Measurements from ENCODE around the gene ST6GALNAC3. TPM values are rescaled to one million over a fixed set of nuclear protein-coding genes. Genes with fewer than 3 reads are reported as not detected.

The ST6GALNAC3 gene
- polyA plus RNA-seq, 1 donor (not counting 4 experiments of a cell fraction or from before 2014, with no cell fraction given) = 0.08 TPM

DNA sequence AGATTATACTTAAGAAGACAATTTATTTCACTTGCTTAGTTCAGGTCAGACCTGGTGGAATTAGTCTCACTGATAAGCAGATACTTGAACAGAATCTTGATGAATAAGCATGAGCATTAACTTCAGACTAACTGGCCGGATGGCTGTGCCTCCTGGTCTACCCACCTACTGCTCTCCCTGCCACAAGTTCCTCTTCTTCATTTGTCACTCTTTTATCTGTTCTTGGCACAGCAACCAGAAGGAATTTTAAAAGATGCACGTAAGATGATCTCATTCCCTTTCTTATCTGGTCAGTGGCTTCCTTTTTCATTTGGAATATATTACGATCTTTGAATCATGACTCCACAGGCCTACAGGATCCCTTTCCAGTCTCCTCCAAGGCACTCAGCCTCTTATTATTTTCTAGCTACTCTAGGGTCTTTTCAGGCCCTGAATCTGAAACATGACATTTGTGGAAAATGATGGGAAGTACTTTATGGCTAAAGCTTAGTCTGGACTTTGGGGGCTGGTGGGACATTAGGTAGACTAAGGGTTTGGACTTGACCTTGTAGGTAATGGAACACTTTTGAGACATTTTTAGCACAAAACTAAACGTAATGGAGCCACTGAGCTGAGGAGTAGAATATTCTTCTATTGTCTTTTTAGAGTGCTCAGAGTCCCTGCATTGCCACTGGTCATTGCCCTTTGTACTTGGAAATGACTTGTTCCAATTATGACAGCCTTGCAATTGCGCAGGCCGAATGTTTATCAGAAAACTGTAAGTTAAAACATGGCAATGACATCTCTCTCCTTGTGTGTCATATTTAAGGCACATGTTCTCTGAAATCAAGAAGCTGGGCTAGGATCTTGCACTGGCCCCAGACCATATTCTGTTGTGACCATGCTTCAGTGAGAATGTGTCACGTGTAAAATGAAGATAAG, 16.0 kb downstream of the ST6GALNAC3 start:
- FAIRE-seq = no peak
- Histone ChIP-seq H4K20me1 (ENCODE audit: control insufficient read depth, extremely low read depth, insufficient read depth, low read length) (no peaks in the 10 kb centered on the region), H3K4me3 (ENCODE audit: control insufficient read depth in 2 of 3, extremely low read depth in 1 of 3, insufficient read depth in 2 of 3, low read depth in 1 of 3, low read length in 3 of 3) (no peak overlapping the region), H3K79me2 (ENCODE audit: control insufficient read depth, insufficient read depth, low read length) (no peaks in the 10 kb centered on the region), H3K36me3 (ENCODE audit: control insufficient read depth in 2 of 2, extremely low read depth in 1 of 2, insufficient read depth in 2 of 2, low read length in 2 of 2) (no peaks in the 10 kb centered on the region), H3K27ac (ENCODE audit: control insufficient read depth, insufficient read depth, low read length) (no peak overlapping the region), H3K4me1 (ENCODE audit: control insufficient read depth, extremely low read depth, insufficient read depth, low read length) (no peaks in the 10 kb centered on the region), H3K9ac (ENCODE audit: control insufficient read depth, extremely low read depth, insufficient read depth, low read length) (no peak overlapping the region), H3K27me3 (ENCODE audit: control insufficient read depth, extremely low read depth, insufficient read depth, low read length) (no peaks in the 10 kb centered on the region), H3K9me1 (ENCODE audit: control insufficient read depth, extremely low read depth, insufficient read depth, low read length) (no peaks in the 10 kb centered on the region), H3K9me3 (ENCODE audit: control insufficient read depth, low read depth, low read length) (no peaks in the 10 kb centered on the region), H3K4me2 (ENCODE audit: control insufficient read depth, extremely low read depth, insufficient read depth, low read depth, low read length) (no peak overlapping the region), H2AFZ (ENCODE audit: control insufficient read depth, low read length) (no peak overlapping the region)
- DNase-seq (ENCODE audit: low read depth, low spot score) = no peak
- TF ChIP-seq, protein P1, sequence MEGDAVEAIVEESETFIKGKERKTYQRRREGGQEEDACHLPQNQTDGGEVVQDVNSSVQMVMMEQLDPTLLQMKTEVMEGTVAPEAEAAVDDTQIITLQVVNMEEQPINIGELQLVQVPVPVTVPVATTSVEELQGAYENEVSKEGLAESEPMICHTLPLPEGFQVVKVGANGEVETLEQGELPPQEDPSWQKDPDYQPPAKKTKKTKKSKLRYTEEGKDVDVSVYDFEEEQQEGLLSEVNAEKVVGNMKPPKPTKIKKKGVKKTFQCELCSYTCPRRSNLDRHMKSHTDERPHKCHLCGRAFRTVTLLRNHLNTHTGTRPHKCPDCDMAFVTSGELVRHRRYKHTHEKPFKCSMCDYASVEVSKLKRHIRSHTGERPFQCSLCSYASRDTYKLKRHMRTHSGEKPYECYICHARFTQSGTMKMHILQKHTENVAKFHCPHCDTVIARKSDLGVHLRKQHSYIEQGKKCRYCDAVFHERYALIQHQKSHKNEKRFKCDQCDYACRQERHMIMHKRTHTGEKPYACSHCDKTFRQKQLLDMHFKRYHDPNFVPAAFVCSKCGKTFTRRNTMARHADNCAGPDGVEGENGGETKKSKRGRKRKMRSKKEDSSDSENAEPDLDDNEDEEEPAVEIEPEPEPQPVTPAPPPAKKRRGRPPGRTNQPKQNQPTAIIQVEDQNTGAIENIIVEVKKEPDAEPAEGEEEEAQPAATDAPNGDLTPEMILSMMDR (optimal IDR thresholded peaks at IDR 0.05 in 1 of 3, IDR thresholded peaks at IDR 0.05 in 1 of 3, conservative IDR thresholded peaks at IDR 0.05 in 1 of 3; ENCODE audit: extremely low read depth in 1 of 3, insufficient read depth in 2 of 3, low read length in 3 of 3) = no peak
- no peak for TF ChIP-seq EZH2 (IDR thresholded peaks at IDR 0.05; ENCODE audit: low read length)
- dilution Hi-C loops (cut with MboI; ENCODE audit: extremely low pct_ligation_motif_present, low sequenced_read_pairs) = no loop called here

DNA sequence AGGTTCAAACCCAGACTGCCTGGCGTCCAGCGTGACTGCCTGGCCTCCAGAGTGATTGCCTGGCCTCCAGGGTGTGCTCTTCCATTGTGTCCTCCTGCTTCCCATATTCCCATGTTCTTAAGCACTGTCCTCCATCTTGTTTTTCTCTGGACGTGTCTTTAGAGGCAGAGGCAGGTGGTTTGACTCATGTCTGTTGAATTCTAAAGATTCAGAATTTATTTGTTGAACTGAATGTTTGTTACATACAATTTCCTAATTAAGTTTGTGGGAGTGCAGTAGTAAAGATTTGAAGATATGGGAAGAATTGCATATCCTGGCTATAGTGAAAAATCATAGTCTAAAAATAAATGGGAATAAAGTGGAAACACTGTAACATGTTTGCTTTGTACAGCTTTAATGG, 18.3 kb downstream of the ST6GALNAC3 start:
- no peaks in the 10 kb centered on the region for H4K20me1 ChIP-seq (ENCODE audit: control insufficient read depth, extremely low read depth, insufficient read depth, low read length)
- no peaks in the 10 kb centered on the region for H3K27me3 ChIP-seq (ENCODE audit: control insufficient read depth, extremely low read depth, insufficient read depth, low read length)
- dilution Hi-C loops (cut with MboI; ENCODE audit: extremely low pct_ligation_motif_present, low sequenced_read_pairs) = no loop called here
- FAIRE-seq (no peak), DNase-seq (ENCODE audit: low read depth, low spot score) (no peak)
- TF ChIP-seq EZH2 (IDR thresholded peaks at IDR 0.05; ENCODE audit: low read length) = no peak
- TF ChIP-seq, protein P1 (optimal IDR thresholded peaks at IDR 0.05 in 1 of 3, IDR thresholded peaks at IDR 0.05 in 1 of 3, conservative IDR thresholded peaks at IDR 0.05 in 1 of 3; ENCODE audit: extremely low read depth in 1 of 3, insufficient read depth in 2 of 3, low read length in 3 of 3) = no peak
- no peak overlapping the region for H3K4me3 ChIP-seq (ENCODE audit: control insufficient read depth in 2 of 3, extremely low read depth in 1 of 3, insufficient read depth in 2 of 3, low read depth in 1 of 3, low read length in 3 of 3)
- H3K79me2 ChIP-seq (ENCODE audit: control insufficient read depth, insufficient read depth, low read length) = no peaks in the 10 kb centered on the region
- H3K9me3 ChIP-seq (ENCODE audit: control insufficient read depth, low read depth, low read length) = no peaks in the 10 kb centered on the region
- H3K9ac ChIP-seq (ENCODE audit: control insufficient read depth, extremely low read depth, insufficient read depth, low read length) = no peak overlapping the region
- no peak overlapping the region for H2AFZ ChIP-seq (ENCODE audit: control insufficient read depth, low read length)
- no peaks in the 10 kb centered on the region for H3K9me1 ChIP-seq (ENCODE audit: control insufficient read depth, extremely low read depth, insufficient read depth, low read length)
- no peaks in the 10 kb centered on the region for H3K4me1 ChIP-seq (ENCODE audit: control insufficient read depth, extremely low read depth, insufficient read depth, low read length)
- no peak overlapping the region for H3K27ac ChIP-seq (ENCODE audit: control insufficient read depth, insufficient read depth, low read length)
- no peak overlapping the region for H3K4me2 ChIP-seq (ENCODE audit: control insufficient read depth, extremely low read depth, insufficient read depth, low read depth, low read length)
- H3K36me3 ChIP-seq (ENCODE audit: control insufficient read depth in 2 of 2, extremely low read depth in 1 of 2, insufficient read depth in 2 of 2, low read length in 2 of 2) = no peaks in the 10 kb centered on the region

Measured in keratinocyte (primary cell).